Stimulated activated CD4-positive, alpha-beta T cell treated with anti-CD3 and anti-CD28 coated beads, Interleukin-4, amount 100 ng/mL, for 24 hours (primary cell): ENCODE data around the gene TMIGD1.

Experiments used
- DNase-seq: peaks from one replicate; pipeline ENCODE4 v3.0.0-alpha.2; 2020

The TMIGD1 gene

GRCh38 chr17:30323895-30324319 lies 9.9 kb downstream of the TMIGD1 start:
- DNase-seq: peak; percentile 54

GRCh38 chr17:30323262-30323894 lies 10.5 kb downstream of the TMIGD1 start:
- peak; percentile 32 for DNase-seq

GRCh38 chr17:30321314-30321713 lies 12.5 kb downstream of the TMIGD1 start:
- no peak for DNase-seq

- no peak for DNase-seq
Measured at GRCh38 chr17:30318155-30318554, 15.7 kb downstream of the TMIGD1 start.

- DNase-seq: no peak
Measured at GRCh38 chr17:30316736-30317135, 17.1 kb downstream of the TMIGD1 start.

GRCh38 chr17:30315106-30315505 lies 18.8 kb downstream of the TMIGD1 start:
- DNase-seq: no peak

GRCh38 chr17:30314474-30314873 lies 19.4 kb downstream of the TMIGD1 start:
- no peak for DNase-seq

- DNase-seq: no peak
Measured at GRCh38 chr17:30312226-30312625, 21.6 kb downstream of the TMIGD1 start.

GRCh38 chr17:30310562-30310961 lies 23.3 kb downstream of the TMIGD1 start:
- no peak for DNase-seq

GRCh38 chr17:30309591-30309990 lies 24.3 kb downstream of the TMIGD1 start:
- DNase-seq: no peak

GRCh38 chr17:30308406-30308805 lies 25.5 kb downstream of the TMIGD1 start:
- DNase-seq: no peak

- DNase-seq: no peak
Measured at GRCh38 chr17:30304778-30305177, 29.1 kb downstream of the TMIGD1 start.

GRCh38 chr17:30302241-30302640 lies 31.6 kb downstream of the TMIGD1 start:
- no peak for DNase-seq

- no peak for DNase-seq
Measured at GRCh38 chr17:30300818-30301217, 33.0 kb downstream of the TMIGD1 start.

GRCh38 chr17:30299000-30299399 lies 34.9 kb downstream of the TMIGD1 start:
- DNase-seq: no peak

- DNase-seq: no peak
Measured at GRCh38 chr17:30297715-30298114, 36.1 kb downstream of the TMIGD1 start.

- DNase-seq: no peak
Measured at GRCh38 chr17:30296499-30297080, 37.3 kb downstream of the TMIGD1 start.

- no peak for DNase-seq
Measured at GRCh38 chr17:30292286-30292858, 41.5 kb downstream of the TMIGD1 start.

GRCh38 chr17:30291543-30292285 lies 42.1 kb downstream of the TMIGD1 start, which contains the start of gene BLMH:
TSS of gene BLMH (minus strand) at chr17:30291944. CDS start at chr17:30291819, 125 bp downstream.
- peak; percentile 84 for DNase-seq

GRCh38 chr17:30290696-30291542 lies 42.9 kb downstream of the TMIGD1 start:
- peak; percentile 40 for DNase-seq

- no peak for DNase-seq
Measured at GRCh38 chr17:30290077-30290476, 43.8 kb downstream of the TMIGD1 start.

- DNase-seq: no peak
Measured at GRCh38 chr17:30279156-30279555, 54.7 kb downstream of the TMIGD1 start.

GRCh38 chr17:30278032-30278431 lies 55.8 kb downstream of the TMIGD1 start:
- DNase-seq: no peak
